Keratinocyte (primary cell): ENCODE measurements around the gene MYBBP1A.

Experiments
- CTCF ChIP-seq, 3 experiments: IDR thresholded peaks in 1 of 3; conservative IDR thresholded peaks in 1 of 3; optimal IDR thresholded peaks in 1 of 3; 2 replicates in 2 of 3; 3 replicates in 1 of 3; pipeline versions ENCODE3 to v1.5.1; 2011; ENCODE audit warnings: low read length in 3 of 3, mild to moderate bottlenecking in 3 of 3, moderate library complexity in 2 of 3, control low read depth in 1 of 3, inconsistent platforms in 1 of 3; ENCODE audit not compliant: insufficient read depth in 2 of 3; ENCODE audit errors: extremely low read depth in 1 of 3
- EZH2 ChIP-seq: IDR thresholded peaks from one replicate; pipeline ENCODE4 v1.6.1; 2012; ENCODE audit warnings: inconsistent platforms, mild to moderate bottlenecking, low read length, moderate library complexity

- TF ChIP-seq CTCF (optimal IDR thresholded peaks at IDR 0.05 in 1 of 3, IDR thresholded peaks at IDR 0.05 in 1 of 3, conservative IDR thresholded peaks at IDR 0.05 in 1 of 3; ENCODE audit: extremely low read depth in 1 of 3, insufficient read depth in 2 of 3, low read length in 3 of 3), result no peak
- TF ChIP-seq EZH2, result no peak
Measured at GRCh38 chr17:4548061-4548461, 7.1 kb downstream of the MYBBP1A start.
